Caco-2 (cell line): Measurements from ENCODE around the gene ST6GALNAC3. TPM values are rescaled to one million over a fixed set of nuclear protein-coding genes. Genes with fewer than 3 reads are reported as not detected.

ENCODE experiments used
- BruUV-seq: library from RNA; stranded (reverse); fragments of 400-500 nt; replicated peaks from 2 replicates; lab custom pipeline; 2021; lab: Mats Ljungman, UMichigan
- CTCF ChIA-PET: fragments of 300-600 bp; sonication (Branson Sonifier 250); formaldehyde crosslinking; loops from one replicate; lab custom pipeline; 2022; ENCODE audit warnings: antibody characterized with exemption; lab: Charles Lee
- POLR2A ChIA-PET: fragments of 300-600 bp; sonication (Branson Sonifier 250); formaldehyde crosslinking; loops from one replicate; lab custom pipeline; 2022; ENCODE audit warnings: antibody characterized with exemption; lab: Charles Lee
- DNase-seq, 2 experiments: peaks; one replicate each; pipeline versions ENCODE4 v3.0.0 to v3.0.0-alpha.2; 2020 to 2022
- H3K27me3 ChIP-seq: replicated peaks from 2 replicates; pipeline ENCODE4 v1.6.0; 2011; ENCODE audit warnings: low read length; ENCODE audit not compliant: control insufficient read depth, insufficient read depth
- H3K36me3 ChIP-seq: 2 replicates; pipeline ENCODE4 v1.5.1; 2011; ENCODE audit warnings: low read length; ENCODE audit not compliant: control insufficient read depth, insufficient read depth
- H3K4me1 ChIP-seq: fragments of 250-450 bp; sonication (Bioruptor Pico); 2 replicates; pipeline ENCODE4 v1.5.1; 2020; ENCODE audit warnings: mild to moderate bottlenecking
- H3K4me3 ChIP-seq: 2 replicates; pipeline ENCODE4 v1.5.1; 2011; ENCODE audit warnings: low read depth, mild to moderate bottlenecking, control low read depth, low read length
- H3K9me3 ChIP-seq: fragments of 250-450 bp; sonication (Bioruptor Pico); 2 replicates; pipeline ENCODE4 v1.5.1; 2020; ENCODE audit warnings: mild to moderate bottlenecking, moderate library complexity
- H3K27ac Mint-ChIP-seq: one replicate; pipeline ENCODE4 v1.8.0; 2022; ENCODE audit warnings: mixed read lengths; ENCODE audit not compliant: unreplicated experiment
- H3K27me3 Mint-ChIP-seq: one replicate; pipeline ENCODE4 v1.8.0; 2022; ENCODE audit warnings: mixed read lengths; ENCODE audit not compliant: insufficient read depth, unreplicated experiment
- H3K36me3 Mint-ChIP-seq: one replicate; pipeline ENCODE4 v1.8.0; 2022; ENCODE audit warnings: mild to moderate bottlenecking, mixed read lengths; ENCODE audit not compliant: insufficient read depth, unreplicated experiment
- H3K4me1 Mint-ChIP-seq: one replicate; pipeline ENCODE4 v1.8.0; 2022; ENCODE audit warnings: low read depth, mixed read lengths; ENCODE audit not compliant: unreplicated experiment
- H3K4me3 Mint-ChIP-seq: one replicate; pipeline ENCODE4 v1.8.0; 2022; ENCODE audit warnings: mild to moderate bottlenecking, moderate library complexity, mixed read lengths; ENCODE audit not compliant: unreplicated experiment
- H3K9me3 Mint-ChIP-seq: one replicate; pipeline ENCODE4 v1.8.0; 2022; ENCODE audit warnings: mixed read lengths; ENCODE audit not compliant: unreplicated experiment
- CTCF ChIP-seq, 2 experiments: fragments of 200-600 bp in 1 of 2; IDR thresholded peaks; 1 replicate in 1 of 2; 2 replicates in 1 of 2; pipeline versions ENCODE4 v1.5.1 to v1.8.0; 2011 to 2022; ENCODE audit warnings: antibody characterized with exemption in 1 of 2, control low read depth in 1 of 2, inconsistent platforms in 1 of 2, low read depth in 1 of 2, low read length in 1 of 2, mild to moderate bottlenecking in 1 of 2, moderate library complexity in 1 of 2; ENCODE audit not compliant: insufficient read depth in 1 of 2, severe bottlenecking in 1 of 2, unreplicated experiment in 1 of 2
- intact Hi-C: fragments of 100-400 bp; cut with micrococcal nuclease; formaldehyde crosslinking; loops from one replicate; pipeline ENCODE4 v1.10.0; 2022; ENCODE audit not compliant: unreplicated experiment
- total RNA-seq: library from RNA; stranded (reverse); gene quantifications from 2 replicates; pipeline ENCODE4 v1.2.3, GENCODE V29; 2022

The ST6GALNAC3 gene
- total RNA-seq, 1 experiment from 2014 or later, result 16.0 TPM

GRCh38 chr1:76259270-76259669 is 184.7 kb downstream of the ST6GALNAC3 start:
- no peaks in the 10 kb centered on the region for H3K9me3 Mint-ChIP-seq
- CTCF ChIA-PET, result no interaction called here
- no peaks in the 10 kb centered on the region for H3K27me3 Mint-ChIP-seq
- Histone ChIP-seq H3K27me3 (no peaks in the 10 kb centered on the region), H3K9me3 (no peaks in the 10 kb centered on the region), H3K4me1 (no peaks in the 10 kb centered on the region), H3K4me3 (no peak overlapping the region), H3K36me3 (no peaks in the 10 kb centered on the region)
- no peak overlapping the region for H3K4me3 Mint-ChIP-seq
- intact Hi-C loops, result no loop called here
- H3K36me3 Mint-ChIP-seq, result no peaks in the 10 kb centered on the region
- TF ChIP-seq CTCF (IDR thresholded peaks at IDR 0.05; ENCODE audit: insufficient read depth in 1 of 2, low read depth in 1 of 2, low read length in 1 of 2, severe bottlenecking in 1 of 2, unreplicated experiment in 1 of 2), result no peak
- H3K4me1 Mint-ChIP-seq, result no peaks in the 10 kb centered on the region
- no TSS peak for BruUV-seq
- POLR2A ChIA-PET, result no interaction called here
- no peak for DNase-seq
- no peak overlapping the region for H3K27ac Mint-ChIP-seq

- H3K36me3 ChIP-seq, result no peaks in the 10 kb centered on the region
- Mint-ChIP-seq H3K9me3 (no peaks in the 10 kb centered on the region), H3K4me1 (no peaks in the 10 kb centered on the region), H3K27me3 (no peaks in the 10 kb centered on the region), H3K27ac (no peak overlapping the region), H3K4me3 (no peak overlapping the region), H3K36me3 (no peaks in the 10 kb centered on the region)
- POLR2A ChIA-PET, result no interaction called here
- TF ChIP-seq CTCF (IDR thresholded peaks at IDR 0.05; ENCODE audit: insufficient read depth in 1 of 2, low read depth in 1 of 2, low read length in 1 of 2, severe bottlenecking in 1 of 2, unreplicated experiment in 1 of 2), result no peak
- no peaks in the 10 kb centered on the region for H3K27me3 ChIP-seq
- no peak for DNase-seq
- BruUV-seq, result no TSS peak
- intact Hi-C loops, result no loop called here
- no peaks in the 10 kb centered on the region for H3K4me1 ChIP-seq
- no peak overlapping the region for H3K4me3 ChIP-seq
- H3K9me3 ChIP-seq, result no peaks in the 10 kb centered on the region
- CTCF ChIA-PET, result no interaction called here
These were observed 185.7 kb downstream of the ST6GALNAC3 start for GRCh38 chr1:76260279-76260678.

- Mint-ChIP-seq H3K4me3 (no peak overlapping the region), H3K27me3 (no peaks in the 10 kb centered on the region)
- no TSS peak for BruUV-seq
These were observed 188.1 kb downstream of the ST6GALNAC3 start for GRCh38 chr1:76262601-76263000.

More at GRCh38 chr1:76262601-76263000, 188.1 kb downstream of the ST6GALNAC3 start:
- Histone ChIP-seq H3K36me3 (no peaks in the 10 kb centered on the region), H3K27me3 (no peaks in the 10 kb centered on the region), H3K4me1 (no peaks in the 10 kb centered on the region), H3K9me3 (no peaks in the 10 kb centered on the region), H3K4me3 (no peak overlapping the region)
- TF ChIP-seq CTCF (IDR thresholded peaks at IDR 0.05; ENCODE audit: insufficient read depth in 1 of 2, low read depth in 1 of 2, low read length in 1 of 2, severe bottlenecking in 1 of 2, unreplicated experiment in 1 of 2), result no peak
- DNase-seq, result no peak
- no peak overlapping the region for H3K27ac Mint-ChIP-seq
- CTCF ChIA-PET, result no interaction called here
- no peaks in the 10 kb centered on the region for H3K9me3 Mint-ChIP-seq
- no peaks in the 10 kb centered on the region for H3K36me3 Mint-ChIP-seq
- intact Hi-C loops, result no loop called here
- no peaks in the 10 kb centered on the region for H3K4me1 Mint-ChIP-seq
- POLR2A ChIA-PET, result no interaction called here
